GM21367 (cell line): ENCODE data around the gene ZXDC.

Source experiments
- ATAC-seq: cut with Tn5 transposase; IDR thresholded peaks from one replicate; pipeline ENCODE4 v1.9.1; 2021; ENCODE audit not compliant: unreplicated experiment

ZXDC gene

GRCh38 chr3:126493051-126493450, 17.4 kb upstream of the ZXDC start:
- ATAC-seq = no peak

GRCh38 chr3:126491221-126492013, 15.7 kb upstream of the ZXDC start:
- ATAC-seq = no peak

GRCh38 chr3:126490619-126491018, 14.9 kb upstream of the ZXDC start:
- ATAC-seq = no peak

GRCh38 chr3:126488886-126489569, 13.3 kb upstream of the ZXDC start:
- no peak for ATAC-seq

GRCh38 chr3:126488185-126488584, 12.5 kb upstream of the ZXDC start:
- no peak for ATAC-seq

- ATAC-seq = no peak
Measured at GRCh38 chr3:126487151-126487771, 11.6 kb upstream of the ZXDC start.

- no peak for ATAC-seq
Measured at GRCh38 chr3:126486360-126486847, 10.7 kb upstream of the ZXDC start.

- ATAC-seq = no peak
Measured at GRCh38 chr3:126485956-126486355, 10.3 kb upstream of the ZXDC start.

- ATAC-seq = no peak
Measured at GRCh38 chr3:126485176-126485897, 9.6 kb upstream of the ZXDC start.

GRCh38 chr3:126484662-126485061, 9.0 kb upstream of the ZXDC start:
- ATAC-seq = no peak

- ATAC-seq = no peak
Measured at GRCh38 chr3:126484148-126484547, 8.5 kb upstream of the ZXDC start.

- ATAC-seq = no peak
Measured at GRCh38 chr3:126483321-126483761, 7.7 kb upstream of the ZXDC start.

GRCh38 chr3:126482503-126483255, 7.0 kb upstream of the ZXDC start:
- ATAC-seq = no peak

GRCh38 chr3:126481808-126482502, 6.3 kb upstream of the ZXDC start:
- ATAC-seq = no peak

- ATAC-seq = no peak
Measured at GRCh38 chr3:126480861-126481260, 5.2 kb upstream of the ZXDC start.

- no peak for ATAC-seq
Measured at GRCh38 chr3:126480206-126480605, 4.5 kb upstream of the ZXDC start.

GRCh38 chr3:126479642-126480041, 4.0 kb upstream of the ZXDC start:
- ATAC-seq = no peak

GRCh38 chr3:126478581-126479310, 3.1 kb upstream of the ZXDC start:
- ATAC-seq = no peak

GRCh38 chr3:126477061-126477380, 1.3 kb upstream of the ZXDC start:
- ATAC-seq = no peak
